Cortex of kidney (tissue), 1 donor: ENCODE data around the gene RIT1.
A peak's percentile ranks its signal among the peaks of the same experiment; 100 is the strongest.

ENCODE experiments used
- DNase-seq: peaks from one replicate; lab custom pipeline; 2025; lab: John Stamatoyannopoulos, UW

Gene RIT1

GRCh38 chr1:155892796-155893195 is 18.4 kb downstream of the RIT1 start:
- no peak for DNase-seq

DNA sequence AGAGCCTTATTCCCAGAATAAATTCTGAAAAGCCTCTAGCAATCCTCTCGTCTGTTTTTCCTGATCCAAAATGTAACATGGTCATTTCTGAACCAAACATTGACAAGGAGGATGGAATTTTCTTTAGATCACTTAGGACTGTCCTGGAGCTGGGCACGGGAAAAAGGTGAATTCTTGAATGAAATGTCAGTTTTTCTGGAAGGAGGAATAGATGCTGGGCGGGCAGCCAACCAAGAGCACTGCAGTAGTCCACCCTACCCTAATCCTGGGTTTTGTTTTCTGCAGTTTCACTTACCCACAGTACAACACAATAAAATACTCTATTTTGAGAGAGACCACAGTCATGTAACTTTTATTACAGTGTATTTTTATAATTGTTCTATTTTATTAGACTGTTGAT is 20.9 kb downstream of the RIT1 start:
- no peak for DNase-seq

GRCh38 chr1:155889566-155889965 is 21.6 kb downstream of the RIT1 start:
- DNase-seq, result no peak

- no peak for DNase-seq
These were observed 22.7 kb downstream of the RIT1 start for GRCh38 chr1:155888481-155888880.

- DNase-seq, result no peak
These were observed 26.2 kb downstream of the RIT1 start for GRCh38 chr1:155884982-155885381.

GRCh38 chr1:155884031-155884960 is 26.9 kb downstream of the RIT1 start:
- DNase-seq, result no peak

GRCh38 chr1:155882766-155883165 is 28.4 kb downstream of the RIT1 start:
- DNase-seq, result no peak

DNA sequence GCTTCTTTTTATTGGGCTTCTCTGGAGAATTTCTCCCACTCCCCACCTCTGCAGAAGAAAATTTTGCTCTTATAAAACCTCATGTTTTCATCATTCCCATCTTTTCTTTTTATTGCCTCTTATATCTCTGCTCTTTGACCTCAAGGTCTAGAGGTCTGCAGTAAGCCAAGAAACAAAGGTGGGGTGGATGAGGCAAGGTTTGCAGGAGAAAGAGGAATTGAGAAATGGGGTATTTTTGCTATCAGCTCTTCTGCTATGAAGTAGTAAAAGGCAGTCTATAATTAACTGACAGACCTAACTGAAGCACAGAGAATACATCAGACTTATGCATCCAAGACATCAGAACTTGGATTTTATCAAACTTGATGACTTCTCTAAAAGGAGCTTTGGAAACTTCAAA is 28.9 kb downstream of the RIT1 start:
- DNase-seq, result no peak

GRCh38 chr1:155880950-155881349 is 30.2 kb downstream of the RIT1 start:
- no peak for DNase-seq

DNA sequence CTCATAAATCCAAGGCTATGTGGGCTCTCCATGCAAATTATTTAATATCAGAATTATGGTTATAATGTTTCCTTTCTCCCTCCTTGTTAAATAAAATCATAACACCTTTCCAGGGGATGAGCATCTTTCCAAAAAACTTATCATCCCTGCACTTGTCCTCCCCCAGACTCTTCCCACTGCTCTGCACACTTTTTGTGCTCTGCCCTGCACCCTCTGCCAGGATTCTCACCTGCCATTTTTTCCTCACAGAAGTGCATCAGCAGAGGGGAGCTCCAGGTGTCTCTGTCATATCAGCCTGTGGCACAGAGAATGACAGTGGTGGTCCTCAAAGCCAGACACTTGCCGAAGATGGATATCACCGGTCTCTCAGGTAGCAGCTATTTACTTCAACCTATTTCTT is 30.9 kb downstream of the RIT1 start:
- no peak for DNase-seq

DNA sequence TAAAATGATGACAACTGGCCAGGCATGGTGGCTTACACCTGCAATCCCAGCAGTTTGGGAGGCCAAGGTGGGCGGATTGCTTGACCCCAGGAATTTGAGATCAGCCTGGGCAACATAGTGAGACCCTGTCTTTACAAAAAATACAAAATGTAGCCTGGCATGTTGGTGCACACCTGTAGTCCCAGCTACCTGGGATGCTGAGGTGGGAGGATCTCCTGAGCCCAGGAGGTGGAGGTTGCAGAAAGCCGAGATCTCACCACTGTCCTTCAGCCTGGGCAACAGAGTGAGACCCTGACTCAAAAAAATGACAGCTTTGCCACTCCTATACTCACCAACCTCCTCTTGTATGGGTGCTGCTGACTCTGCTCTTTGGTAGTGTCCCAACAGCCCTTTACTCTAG is 33.2 kb downstream of the RIT1 start:
- DNase-seq, result no peak

DNA sequence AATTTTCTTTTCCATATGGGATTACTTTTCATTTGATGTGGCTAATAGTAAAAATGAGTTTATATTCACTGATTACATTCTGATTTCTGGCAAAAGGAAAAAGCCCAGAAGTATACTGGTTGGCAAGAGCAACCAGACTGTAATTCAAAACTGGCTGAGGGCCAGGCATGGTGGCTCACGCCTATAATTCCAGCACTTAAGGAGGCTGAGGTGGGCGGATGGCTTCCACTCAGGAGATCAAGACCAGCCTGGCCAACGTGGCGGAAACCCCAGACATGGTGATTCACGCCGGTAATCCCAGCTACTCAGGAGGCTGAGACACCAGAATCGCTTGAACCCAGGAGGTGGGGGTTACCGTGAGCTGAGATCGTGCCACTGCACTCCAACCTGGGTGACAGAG is 37.3 kb downstream of the RIT1 start:
- DNase-seq, result no peak

GRCh38 chr1:155872527-155872926 is 38.6 kb downstream of the RIT1 start:
- DNase-seq, result no peak

GRCh38 chr1:155871390-155871789 is 39.8 kb downstream of the RIT1 start:
- DNase-seq, result no peak

DNA sequence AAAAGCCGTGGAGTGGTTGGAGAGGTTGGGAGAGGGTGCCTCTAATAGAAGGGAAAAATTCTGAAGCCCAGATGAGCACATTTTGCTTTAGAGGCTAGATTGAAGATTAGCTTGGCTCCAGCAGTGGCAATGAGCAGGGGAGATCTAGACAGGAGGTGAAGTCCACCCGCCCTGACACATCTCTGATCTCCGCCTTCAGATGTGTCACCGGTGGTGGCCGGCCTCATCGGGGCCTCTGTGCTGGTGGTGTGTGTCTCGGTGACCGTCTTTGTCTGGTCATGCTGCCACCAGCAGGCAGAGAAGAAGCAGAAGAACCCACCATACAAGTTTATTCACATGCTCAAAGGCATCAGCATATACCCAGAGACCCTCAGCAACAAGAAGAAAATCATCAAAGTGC is 43.4 kb downstream of the RIT1 start:
- no peak for DNase-seq

DNA sequence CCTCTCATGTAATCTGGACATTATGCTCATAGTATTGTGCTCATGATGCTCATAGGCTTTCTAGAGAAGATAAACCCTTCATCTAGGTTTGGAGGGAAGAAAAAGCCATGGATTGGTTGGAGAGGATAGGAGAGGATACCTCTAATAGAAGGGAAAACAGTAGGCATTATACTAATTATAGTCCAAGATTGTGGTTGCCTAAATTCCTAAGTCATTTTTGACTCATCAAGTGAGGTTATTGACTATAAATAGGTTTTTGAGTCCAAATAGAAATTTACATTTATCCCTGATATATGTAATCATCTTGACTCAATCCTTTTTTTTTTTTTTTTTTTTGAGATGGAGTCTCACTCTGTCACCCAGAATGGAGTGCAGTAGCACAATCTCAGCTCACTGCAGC is 46.8 kb downstream of the RIT1 start:
- DNase-seq, result no peak

DNA sequence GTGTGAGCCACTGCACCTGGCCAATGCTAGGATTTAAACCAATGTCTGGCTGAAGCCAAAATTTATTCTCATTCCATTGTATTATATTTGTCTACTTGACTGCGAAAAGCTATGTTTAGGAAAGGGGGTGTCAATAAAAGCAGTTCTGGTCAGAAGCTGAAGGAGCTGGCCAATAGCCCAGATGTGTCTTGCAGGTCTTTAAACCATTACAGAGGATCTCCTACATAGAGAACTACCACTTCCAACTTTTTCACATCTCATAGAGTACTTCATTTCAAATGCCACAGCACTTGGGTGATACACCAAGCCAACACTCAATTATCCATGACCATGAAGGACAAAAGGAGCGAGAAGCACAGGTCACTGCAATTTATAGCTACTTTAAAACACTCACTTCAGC is 49.3 kb downstream of the RIT1 start:
- DNase-seq, result no peak

DNA sequence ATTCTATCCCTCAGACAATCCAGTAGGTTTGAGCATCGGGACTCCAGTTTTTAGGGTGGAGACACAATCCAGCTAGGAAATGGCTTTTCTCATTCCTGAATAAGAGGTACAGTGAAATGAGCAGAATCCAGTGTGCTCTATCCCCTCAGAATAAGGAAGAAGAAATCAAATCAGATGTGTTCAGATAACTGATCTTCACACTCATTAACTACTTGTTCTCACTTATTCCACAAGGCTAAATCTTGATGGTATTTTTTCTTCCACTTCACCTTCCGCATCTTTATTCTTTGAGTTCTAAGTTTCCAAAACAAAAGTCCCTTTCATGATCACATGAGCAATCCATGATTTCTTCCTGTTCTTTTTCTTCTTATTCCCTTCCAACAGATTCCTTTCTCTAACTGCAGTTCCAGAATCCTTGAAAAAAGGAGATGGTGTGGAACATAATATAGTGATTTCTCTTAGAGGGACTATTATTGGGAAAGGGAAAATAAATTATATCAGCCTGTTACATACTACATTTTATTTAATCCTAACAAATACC is 50.1 kb downstream of the RIT1 start:
- no peak for DNase-seq

GRCh38 chr1:155859881-155860871 is 51.0 kb downstream of the RIT1 start:
- DNase-seq, result no peak

- peak; percentile 15 for DNase-seq
These were observed 51.8 kb downstream of the RIT1 start, which contains the start of gene SYT11 for GRCh38 chr1:155859234-155859829. Gene SYT11 (plus strand): TSS chr1:155859567. CDS start chr1:155859762, 195 bp downstream.

DNA sequence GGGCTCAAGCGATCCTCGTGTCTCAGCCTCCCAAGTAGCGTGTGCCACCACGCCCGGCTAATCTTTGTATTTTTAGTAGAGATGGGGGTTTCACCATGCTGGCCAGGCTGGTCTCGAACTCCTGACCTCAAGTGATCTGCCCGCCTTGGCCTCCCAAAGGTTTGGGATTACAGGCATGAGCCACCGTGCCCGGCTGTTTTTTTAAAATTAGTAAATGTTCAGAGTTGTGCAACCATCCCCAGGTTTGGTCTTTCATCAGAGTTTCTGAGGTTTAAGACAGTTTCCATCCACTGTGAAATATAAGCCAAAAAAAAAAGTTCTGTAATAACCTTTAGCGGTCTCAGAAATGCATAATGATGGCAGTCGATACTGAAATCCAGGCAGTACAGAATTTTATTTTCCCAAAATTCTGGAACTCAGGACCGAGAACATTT is 52.3 kb downstream of the RIT1 start:
- no peak for DNase-seq
